ENCODE results near the gene PLPPR2.
A peak's percentile ranks its signal among the peaks of the same experiment; 100 is the strongest.
"Not testable (repeated sequence)": the region's sequence is repeated elsewhere in the genome, so short reads cannot be mapped to it uniquely, and the experiment has no call there.

PLPPR2 gene

DNA sequence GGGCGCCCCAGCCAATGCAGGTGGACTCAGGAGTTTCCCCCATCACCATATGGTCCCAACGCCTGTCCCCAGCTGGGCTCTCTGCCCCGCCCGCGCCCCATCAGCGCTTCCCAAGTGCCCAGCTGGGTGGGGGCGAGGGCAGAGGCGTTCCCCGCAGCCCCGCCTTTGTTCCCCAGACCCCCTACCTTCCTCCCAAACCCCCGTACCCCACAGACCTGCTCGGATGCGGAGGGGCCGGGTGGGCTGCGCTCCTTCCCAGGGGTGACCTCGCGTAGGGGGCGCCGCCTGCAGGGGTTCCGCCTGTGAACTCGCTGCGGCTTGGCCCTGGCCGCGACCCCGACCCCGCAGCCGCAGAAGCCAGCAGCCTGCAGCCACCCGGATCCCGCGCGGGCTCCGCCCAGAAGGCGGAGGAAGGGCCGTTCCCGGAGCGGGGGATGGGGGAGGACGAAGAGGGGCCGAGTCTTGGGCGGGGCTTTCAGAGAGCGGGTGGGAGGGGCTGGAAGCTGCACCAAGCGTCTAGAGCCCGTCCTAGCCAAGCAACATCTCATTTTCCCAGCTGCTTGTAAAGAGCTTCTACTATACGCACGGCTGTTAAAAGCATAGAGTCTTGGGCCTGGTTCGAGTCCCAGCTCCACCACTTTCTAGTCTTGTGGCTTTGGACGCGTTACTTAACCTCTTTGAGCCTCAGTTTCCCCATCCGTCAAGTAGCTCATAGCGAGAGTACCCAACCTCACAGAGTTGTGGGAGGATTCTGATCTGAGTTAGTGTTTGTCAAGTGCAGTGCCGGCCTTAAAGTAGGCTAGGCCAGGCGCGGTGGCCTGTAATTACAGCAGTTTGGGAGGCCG, 15.8 kb upstream of the PLPPR2 start, which contains the start of gene RAB3D:
Gene RAB3D, minus strand, starts transcription at position 404 of the 845 bp plus-strand sequence. CDS start 2,258 bp downstream, outside the sequence.
- Mint-ChIP-seq H3K27ac (no peak within 1 kb of the TSS), H3K27me3 (ENCODE audit: low read depth, poor library complexity) (peaks cover 4% of the 10 kb centered on the region), H3K36me3 (ENCODE audit: low read depth) (peaks cover 40% of the 10 kb centered on the region), H3K4me1 (peaks cover 9% of the 10 kb centered on the region), H3K4me3 (peak within 1 kb of the TSS; percentile 82), H3K9me3 (no peaks in the 10 kb centered on the region)
- TF ChIP-seq, protein P1, sequence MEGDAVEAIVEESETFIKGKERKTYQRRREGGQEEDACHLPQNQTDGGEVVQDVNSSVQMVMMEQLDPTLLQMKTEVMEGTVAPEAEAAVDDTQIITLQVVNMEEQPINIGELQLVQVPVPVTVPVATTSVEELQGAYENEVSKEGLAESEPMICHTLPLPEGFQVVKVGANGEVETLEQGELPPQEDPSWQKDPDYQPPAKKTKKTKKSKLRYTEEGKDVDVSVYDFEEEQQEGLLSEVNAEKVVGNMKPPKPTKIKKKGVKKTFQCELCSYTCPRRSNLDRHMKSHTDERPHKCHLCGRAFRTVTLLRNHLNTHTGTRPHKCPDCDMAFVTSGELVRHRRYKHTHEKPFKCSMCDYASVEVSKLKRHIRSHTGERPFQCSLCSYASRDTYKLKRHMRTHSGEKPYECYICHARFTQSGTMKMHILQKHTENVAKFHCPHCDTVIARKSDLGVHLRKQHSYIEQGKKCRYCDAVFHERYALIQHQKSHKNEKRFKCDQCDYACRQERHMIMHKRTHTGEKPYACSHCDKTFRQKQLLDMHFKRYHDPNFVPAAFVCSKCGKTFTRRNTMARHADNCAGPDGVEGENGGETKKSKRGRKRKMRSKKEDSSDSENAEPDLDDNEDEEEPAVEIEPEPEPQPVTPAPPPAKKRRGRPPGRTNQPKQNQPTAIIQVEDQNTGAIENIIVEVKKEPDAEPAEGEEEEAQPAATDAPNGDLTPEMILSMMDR (IDR thresholded peaks at IDR 0.05), result no peak
- DNase-seq, result peak; percentile 98

DNA sequence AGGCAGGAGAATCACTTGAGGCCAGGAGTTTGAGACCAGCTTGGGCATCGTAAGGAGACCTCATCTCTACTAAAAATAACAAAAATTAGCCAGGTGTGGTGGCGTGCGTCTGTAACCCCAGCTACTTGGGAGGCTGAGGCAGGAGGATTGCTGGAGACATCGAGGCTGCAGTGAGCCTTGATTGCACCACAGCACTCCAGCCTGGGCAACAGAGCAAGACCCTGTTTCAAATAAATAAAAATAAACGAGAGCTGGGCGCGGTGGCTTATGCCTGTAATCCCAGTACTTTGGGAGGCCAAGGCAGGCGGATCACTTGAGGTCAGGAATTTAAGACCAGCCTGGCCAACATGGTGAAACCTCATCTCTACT, 15.1 kb upstream of the PLPPR2 start:
- Mint-ChIP-seq H3K4me3 (peak overlapping the region; percentile 82), H3K4me1 (peaks cover 13% of the 10 kb centered on the region), H3K36me3 (ENCODE audit: low read depth) (peaks cover 34% of the 10 kb centered on the region)
- not testable (repeated sequence) for DNase-seq; H3K27ac Mint-ChIP-seq; H3K27me3 Mint-ChIP-seq (ENCODE audit: low read depth, poor library complexity); H3K9me3 Mint-ChIP-seq

DNA sequence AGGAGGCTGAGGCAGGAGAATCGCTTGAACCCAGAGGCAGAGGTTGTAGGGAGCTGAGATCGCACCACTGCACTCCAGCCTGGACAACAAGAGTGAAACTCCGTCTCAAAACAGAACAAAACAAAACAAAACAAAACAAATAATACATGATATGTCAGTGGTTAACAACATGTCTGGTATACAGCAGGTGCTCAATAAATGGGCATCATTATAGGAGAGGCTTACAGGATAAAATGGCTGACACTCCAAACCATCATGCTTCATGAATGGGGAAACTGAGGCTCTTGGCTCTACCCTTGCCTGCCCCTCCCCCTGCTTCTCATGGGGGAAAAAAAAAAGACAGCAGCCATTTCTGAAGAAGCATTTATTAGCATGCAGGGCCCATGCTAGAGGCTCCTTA, 12.8 kb upstream of the PLPPR2 start:
- H3K27me3 Mint-ChIP-seq (ENCODE audit: low read depth, poor library complexity), result peaks cover 6% of the 10 kb centered on the region
- no peak for DNase-seq
- no peaks in the 10 kb centered on the region for H3K9me3 Mint-ChIP-seq
- peaks cover 15% of the 10 kb centered on the region for H3K36me3 Mint-ChIP-seq (ENCODE audit: low read depth)
- peaks cover 36% of the 10 kb centered on the region for H3K4me1 Mint-ChIP-seq
- H3K4me3 Mint-ChIP-seq, result no peak overlapping the region
- H3K27ac Mint-ChIP-seq, result no peak overlapping the region
- TF ChIP-seq, protein P1 (IDR thresholded peaks at IDR 0.05), result no peak

DNA sequence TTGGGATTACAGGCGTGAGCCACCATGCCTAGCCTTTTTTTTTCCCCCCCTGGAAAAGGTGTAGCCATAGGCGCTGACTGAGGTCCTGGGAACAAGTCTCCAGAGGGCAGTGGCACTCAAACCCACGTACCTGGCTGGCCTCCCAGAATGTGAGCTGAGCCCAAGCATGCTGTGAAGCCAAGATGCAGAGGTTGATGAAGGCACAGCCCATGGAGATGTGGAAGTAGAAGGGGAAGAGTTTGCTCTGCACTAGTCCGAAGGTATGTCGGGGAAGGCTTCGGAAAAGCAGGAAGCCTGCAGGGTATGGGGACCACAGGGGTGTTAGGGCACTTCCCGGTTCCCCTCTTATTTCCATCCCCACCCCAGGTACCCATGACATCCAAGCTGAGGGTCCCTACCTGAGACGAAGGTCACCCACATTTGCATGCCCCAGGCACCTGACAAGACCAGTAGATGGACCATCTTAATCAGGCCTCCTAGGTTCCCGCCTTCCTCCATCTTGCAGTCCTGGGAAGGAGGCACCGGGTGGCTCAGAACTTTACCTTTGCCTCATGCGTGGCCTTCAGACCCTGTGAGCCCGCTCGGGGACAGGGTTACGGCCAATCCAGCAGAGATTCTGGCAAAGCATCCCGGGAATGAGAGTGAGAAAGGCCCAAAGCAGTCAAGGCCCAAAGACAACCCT, 10.0 kb upstream of the PLPPR2 start:
- Mint-ChIP-seq H3K27ac (no peak overlapping the region), H3K27me3 (ENCODE audit: low read depth, poor library complexity) (peaks cover 3% of the 10 kb centered on the region), H3K4me1 (peaks cover 33% of the 10 kb centered on the region), H3K4me3 (peak overlapping the region; percentile 97), H3K36me3 (ENCODE audit: low read depth) (peaks cover 22% of the 10 kb centered on the region), H3K9me3 (peaks cover 9% of the 10 kb centered on the region)
- TF ChIP-seq, protein P1 (IDR thresholded peaks at IDR 0.05), result no peak
- DNase-seq, result no peak

DNA sequence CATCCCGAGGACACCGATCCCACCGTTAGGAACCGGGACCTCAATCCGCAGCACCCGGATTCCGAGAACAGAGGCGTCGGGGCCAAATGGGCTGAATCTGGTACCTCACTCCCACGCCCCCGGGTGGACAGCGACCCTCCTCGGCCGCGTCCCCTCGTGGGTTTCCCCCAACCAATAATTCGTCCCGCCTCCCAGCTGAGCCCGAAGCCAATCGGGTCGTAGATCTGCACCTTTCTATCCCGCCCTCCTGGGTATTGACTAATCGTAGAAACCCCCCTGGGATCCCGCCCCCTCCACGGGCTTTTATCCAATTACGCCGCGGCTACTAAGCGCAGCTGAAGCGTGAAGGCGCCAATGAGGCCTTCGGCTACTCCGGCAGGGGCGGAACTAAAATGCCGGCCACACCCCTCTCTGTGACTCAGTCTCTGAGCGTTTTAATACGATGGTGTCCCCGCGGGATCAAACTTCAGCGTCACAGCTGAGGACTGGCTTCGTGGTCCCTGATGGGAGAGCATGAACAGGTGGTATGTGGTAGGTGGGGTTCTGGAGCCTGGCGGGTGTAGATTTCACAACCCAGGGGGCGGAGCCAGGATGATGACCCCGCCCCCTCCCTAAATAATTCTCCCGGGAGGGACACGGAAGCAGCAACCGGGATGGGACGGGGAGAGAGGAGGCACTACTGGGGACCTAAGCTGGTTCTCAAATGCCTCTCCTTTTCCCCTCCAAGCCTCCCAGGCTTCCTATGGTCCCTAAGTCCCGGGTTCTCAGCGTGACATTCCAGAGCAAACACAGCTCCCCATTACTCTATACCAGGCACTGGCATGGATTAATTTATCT, 8.9 kb upstream of the PLPPR2 start, which contains the start of the genes CCDC159 and TMEM205:
Gene CCDC159, plus strand, starts transcription at position 416 of the 837 bp plus-strand sequence. Its CDS starts 88 bp downstream, at position 504.
Gene TMEM205, minus strand, starts transcription at position 165 of the 837 bp plus-strand sequence. CDS start 649 bp downstream, outside the sequence.
- Mint-ChIP-seq H3K36me3 (ENCODE audit: low read depth) (peaks cover 19% of the 10 kb centered on the region), H3K9me3 (peaks cover 9% of the 10 kb centered on the region), H3K27me3 (ENCODE audit: low read depth, poor library complexity) (peaks cover 4% of the 10 kb centered on the region), H3K4me1 (peaks cover 35% of the 10 kb centered on the region), H3K27ac (peak within 1 kb of the TSS; percentile 86), H3K4me3 (peak within 1 kb of the TSS; percentile 97)
- TF ChIP-seq, protein P1 (IDR thresholded peaks at IDR 0.05), result no peak
- DNase-seq, result peak; percentile 97
